GM12872 (cell line): ENCODE results near the gene XPC.

Experiments
- CTCF ChIP-seq: IDR thresholded peaks from 3 replicates; pipeline ENCODE4 v1.5.1; 2011; ENCODE audit warnings: low read depth, mild to moderate bottlenecking, low read length, moderate library complexity; ENCODE audit not compliant: insufficient read depth

XPC gene

GRCh38 chr3:14166877-14167603, 11.4 kb downstream of the XPC start:
- TF ChIP-seq CTCF: no peak

GRCh38 chr3:14162178-14162577, 16.2 kb downstream of the XPC start:
- TF ChIP-seq CTCF: no peak

DNA sequence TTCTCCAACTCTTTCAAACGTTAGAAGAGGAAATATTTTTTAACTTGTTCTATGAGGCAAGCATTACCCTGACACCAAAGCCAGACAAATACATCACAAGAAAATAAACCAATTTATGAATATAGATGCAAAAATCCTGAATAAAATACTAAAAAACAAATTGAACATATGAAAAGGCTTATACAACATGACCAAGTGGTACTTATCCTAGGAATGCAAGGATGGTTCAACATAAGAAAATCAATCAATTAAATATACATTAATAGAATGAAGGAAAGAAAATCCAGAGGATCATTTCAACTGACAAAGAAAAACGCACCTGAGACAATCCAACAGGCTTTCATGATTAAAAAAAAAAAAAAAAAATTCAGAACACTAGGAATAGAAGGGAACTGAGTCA, 17.1 kb downstream of the XPC start:
- no peak for TF ChIP-seq CTCF

DNA sequence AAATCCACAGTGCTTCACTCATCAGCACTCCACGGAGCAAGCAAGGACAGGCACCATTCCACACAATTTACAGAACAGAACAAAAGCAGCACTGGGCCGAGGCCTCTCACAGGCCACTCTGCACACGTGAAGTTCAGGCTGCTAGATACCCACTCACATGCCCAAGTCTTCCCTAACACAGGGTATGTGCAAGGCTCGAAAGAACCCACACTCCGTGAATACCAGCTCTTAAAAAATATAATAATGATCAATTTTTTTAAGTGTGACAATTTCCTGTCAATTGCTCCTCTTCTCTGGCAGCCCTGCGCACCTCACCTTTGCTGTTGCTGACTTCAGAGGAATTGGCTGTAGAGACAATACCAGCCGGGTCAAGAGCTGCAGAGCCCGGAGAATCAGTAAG, 19.0 kb downstream of the XPC start:
- no peak for TF ChIP-seq CTCF

- TF ChIP-seq CTCF: no peak
These were observed 20.0 kb downstream of the XPC start for GRCh38 chr3:14158370-14158769.

DNA sequence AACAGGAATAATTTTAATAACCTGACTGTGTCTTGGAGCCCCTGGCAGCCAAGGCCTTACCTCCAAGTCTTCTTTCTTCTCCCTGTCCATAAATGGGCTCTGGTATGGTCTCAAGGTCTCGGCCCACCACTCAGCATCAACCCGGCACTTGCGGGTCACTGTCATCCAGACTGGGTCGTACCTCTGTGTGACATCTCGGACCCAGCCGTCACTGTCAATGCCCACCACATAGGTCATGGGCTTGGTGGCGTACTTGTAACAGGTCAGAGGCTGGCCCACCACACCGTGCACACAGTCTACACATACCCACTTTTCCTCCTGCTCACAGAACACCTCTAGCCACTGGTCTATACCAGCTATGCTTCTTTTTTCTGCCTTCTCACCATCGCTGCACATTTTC, 20.4 kb downstream of the XPC start:
- TF ChIP-seq CTCF: no peak

GRCh38 chr3:14156843-14157561, 21.4 kb downstream of the XPC start:
- no peak for TF ChIP-seq CTCF
